GM21423 (cell line): ENCODE results near the gene ESYT2.

ENCODE experiments used
- ATAC-seq: cut with Tn5 transposase; IDR thresholded peaks from one replicate; pipeline ENCODE4 v1.9.1; 2021; ENCODE audit warnings: mild to moderate bottlenecking, moderate library complexity; ENCODE audit not compliant: unreplicated experiment

The ESYT2 gene

GRCh38 chr7:158805937-158806336 lies 23.4 kb downstream of the ESYT2 start:
- ATAC-seq, result no peak

- no peak for ATAC-seq
Observed at GRCh38 chr7:158805414-158805813, 23.9 kb downstream of the ESYT2 start.

GRCh38 chr7:158804335-158804734 lies 25.0 kb downstream of the ESYT2 start:
- no peak for ATAC-seq

- ATAC-seq, result no peak
Observed at GRCh38 chr7:158803367-158803969, 25.8 kb downstream of the ESYT2 start.

DNA sequence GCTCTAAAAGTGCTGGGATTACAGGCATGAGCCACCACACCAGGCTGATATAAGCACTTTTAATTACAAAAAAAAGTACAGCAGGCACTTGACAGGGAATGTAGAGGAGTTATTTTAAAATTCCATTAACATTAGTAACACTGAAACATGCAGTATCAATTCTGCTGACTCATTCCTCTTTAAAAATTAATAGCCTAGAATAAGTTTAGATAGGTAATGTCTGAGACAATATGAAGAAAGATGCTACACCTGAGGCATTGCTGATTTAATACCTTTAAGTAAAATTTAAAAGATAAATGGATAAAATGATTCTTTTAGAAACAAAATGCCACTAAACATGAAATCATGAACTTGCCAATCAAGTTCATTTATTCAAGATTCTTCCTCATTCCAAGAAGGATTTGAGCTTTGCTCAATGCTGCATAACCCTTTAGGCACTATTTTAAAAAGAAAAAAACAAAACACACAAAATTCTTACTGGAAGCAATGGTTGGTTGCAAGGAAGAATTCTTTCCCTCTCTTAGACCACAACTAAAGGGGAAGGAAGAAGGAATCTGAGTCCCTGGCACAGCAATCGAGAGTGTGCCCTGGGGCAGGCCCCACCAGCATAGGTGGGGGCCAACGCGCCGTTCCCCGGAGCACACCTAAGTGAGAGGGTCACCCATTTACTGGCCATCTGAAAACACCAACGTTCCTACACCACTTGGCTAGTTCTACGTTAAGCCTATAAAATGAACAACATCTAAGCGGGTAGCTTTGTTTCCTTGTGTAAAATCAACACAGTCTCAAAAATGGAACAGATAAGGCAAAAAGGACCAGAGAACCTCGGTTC lies 26.6 kb downstream of the ESYT2 start:
- no peak for ATAC-seq

- no peak for ATAC-seq
Observed at GRCh38 chr7:158798741-158799140, 30.6 kb downstream of the ESYT2 start.

DNA sequence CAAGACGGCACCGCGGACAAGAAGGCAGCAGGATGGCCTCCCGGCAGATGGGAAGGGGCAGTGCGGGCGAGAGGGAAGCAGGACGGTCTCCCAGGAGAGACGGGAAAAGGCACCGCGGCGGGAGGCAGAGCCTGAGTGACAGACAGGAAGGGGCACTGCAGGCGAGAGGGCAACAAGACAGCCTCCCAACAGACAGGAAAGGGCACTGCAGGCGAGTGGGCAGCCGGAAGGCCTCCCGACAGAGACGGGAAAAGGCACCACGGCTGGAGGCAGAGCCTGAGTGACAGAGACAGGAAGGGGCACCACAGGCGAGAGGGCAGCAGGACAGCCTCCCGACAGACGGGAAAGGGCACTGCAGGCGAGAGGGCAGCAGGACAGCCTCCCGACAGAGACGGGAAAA lies 32.6 kb downstream of the ESYT2 start:
- ATAC-seq, result no peak

DNA sequence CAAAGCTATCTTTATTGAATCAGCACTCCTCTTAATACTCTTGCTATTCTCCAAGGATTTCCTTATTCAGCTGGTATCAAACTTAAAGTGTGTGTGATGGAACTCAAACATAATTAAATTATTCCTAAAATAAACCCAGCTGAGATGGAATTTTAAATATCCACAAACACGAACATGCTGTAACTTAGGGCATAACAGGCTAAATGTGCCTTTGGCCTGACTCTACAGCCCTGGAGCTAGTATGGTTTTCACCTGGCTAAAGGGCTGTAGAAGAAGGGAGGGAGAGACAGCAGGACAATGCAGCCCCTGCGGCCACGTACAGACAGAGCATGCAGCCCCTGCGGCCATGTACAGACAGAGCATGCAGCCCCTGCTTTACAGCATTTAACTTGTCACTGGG lies 34.0 kb downstream of the ESYT2 start:
- ATAC-seq, result no peak

- no peak for ATAC-seq
Observed at GRCh38 chr7:158791107-158791506, 38.2 kb downstream of the ESYT2 start.

DNA sequence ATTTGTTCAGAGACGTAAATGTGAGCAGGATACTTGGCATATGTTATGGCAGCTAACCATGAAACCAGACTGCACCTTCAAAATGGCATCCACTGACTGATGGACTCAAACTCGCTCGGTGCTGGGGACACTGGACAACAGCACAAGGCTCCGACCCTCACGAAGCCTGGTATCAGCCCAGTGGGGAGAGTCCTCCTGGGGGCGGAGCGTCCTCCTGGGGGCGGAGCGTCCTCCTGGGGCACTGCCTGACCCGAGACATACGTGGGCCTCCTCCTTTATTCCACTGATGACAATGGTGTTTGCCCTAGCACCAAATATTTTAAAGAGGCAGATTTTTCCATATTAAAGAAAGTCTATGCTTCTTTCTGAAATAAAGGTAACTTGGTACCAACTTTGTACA lies 39.5 kb downstream of the ESYT2 start:
- ATAC-seq, result no peak

DNA sequence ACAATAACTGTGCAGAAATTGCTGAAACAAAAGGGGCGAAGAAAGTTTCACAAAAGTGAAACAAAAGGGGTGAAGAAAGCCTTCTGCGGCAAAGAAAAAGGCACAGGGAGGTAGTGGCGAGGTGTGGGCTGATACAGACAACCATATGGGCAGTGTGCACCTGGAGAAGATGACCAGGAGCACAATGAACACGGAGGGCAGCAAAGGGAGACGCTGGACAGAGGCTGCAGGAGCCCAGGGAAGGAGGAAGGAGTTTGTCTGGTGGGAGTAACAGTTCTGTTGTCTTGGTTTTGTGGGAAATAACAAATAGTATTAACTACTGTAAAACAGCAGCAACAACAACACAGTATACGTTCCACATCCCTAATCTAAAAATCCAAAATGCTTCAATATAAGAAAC lies 42.4 kb downstream of the ESYT2 start:
- no peak for ATAC-seq

- no peak for ATAC-seq
Observed at GRCh38 chr7:158784270-158784669, 45.0 kb downstream of the ESYT2 start.

- no peak for ATAC-seq
Observed at GRCh38 chr7:158783595-158783994, 45.7 kb downstream of the ESYT2 start.

DNA sequence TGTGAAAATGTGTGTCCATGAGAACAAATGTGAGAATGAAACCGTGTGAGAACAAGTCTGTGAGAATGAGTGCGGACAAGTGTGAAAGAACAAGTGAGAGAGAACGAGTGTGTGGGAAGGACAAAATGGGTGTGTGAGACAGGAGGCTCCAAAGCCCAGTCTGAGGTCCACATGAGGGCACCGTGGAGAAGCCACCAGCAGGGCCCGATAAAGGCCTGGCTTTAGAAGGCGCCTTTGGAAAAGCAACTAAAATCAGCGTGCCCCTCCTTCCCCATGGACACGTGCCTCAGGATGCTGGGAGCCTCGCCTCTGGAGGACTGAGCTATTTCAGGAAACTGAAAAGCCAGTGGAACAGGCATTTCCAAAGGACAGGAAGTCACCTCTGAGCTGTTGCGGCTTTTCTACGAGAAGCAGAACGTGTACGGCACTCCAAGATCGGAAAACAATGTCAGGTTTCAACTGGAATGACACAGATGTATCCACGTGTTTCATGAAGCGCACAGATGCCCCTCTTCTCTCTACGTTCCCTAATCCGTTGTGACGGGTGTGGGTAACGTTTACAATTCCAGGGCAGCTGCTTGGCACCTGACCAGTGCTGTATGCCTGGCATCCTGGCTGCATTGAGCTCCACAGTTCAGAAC lies 46.4 kb downstream of the ESYT2 start:
- ATAC-seq, result no peak

DNA sequence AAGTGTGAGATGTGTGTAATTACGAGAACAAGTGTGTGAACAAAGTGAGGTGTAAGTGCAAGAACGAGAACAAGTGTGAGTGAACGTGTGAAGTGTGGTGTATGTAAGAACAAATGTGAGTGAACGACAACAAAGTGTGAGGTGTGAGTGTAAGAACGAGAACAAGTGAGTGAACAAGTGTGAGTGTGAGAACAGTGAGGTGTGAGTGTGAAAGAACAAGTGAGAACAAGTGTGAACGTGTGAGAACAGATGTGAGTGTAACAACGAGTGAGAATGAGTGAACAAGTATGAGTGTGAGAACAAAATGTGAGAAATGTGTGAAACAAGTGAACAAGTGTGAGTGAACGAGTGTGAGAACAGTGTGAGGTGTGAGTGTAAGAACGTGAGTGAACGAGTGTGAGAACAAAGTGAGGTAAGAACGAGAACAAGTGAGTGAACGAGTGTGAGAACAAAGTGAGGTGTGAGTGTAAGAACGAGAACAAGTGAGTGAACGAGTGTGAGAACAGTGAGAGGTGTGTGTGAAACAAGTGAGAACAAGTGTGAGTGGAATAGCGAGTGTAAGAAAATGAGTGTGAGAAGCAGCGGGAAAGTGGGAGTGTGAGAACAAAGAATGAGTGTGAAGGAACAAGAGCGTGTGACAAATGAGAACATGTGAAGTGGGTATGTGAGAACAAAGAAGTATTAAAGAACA lies 47.2 kb downstream of the ESYT2 start:
- ATAC-seq, result no peak

DNA sequence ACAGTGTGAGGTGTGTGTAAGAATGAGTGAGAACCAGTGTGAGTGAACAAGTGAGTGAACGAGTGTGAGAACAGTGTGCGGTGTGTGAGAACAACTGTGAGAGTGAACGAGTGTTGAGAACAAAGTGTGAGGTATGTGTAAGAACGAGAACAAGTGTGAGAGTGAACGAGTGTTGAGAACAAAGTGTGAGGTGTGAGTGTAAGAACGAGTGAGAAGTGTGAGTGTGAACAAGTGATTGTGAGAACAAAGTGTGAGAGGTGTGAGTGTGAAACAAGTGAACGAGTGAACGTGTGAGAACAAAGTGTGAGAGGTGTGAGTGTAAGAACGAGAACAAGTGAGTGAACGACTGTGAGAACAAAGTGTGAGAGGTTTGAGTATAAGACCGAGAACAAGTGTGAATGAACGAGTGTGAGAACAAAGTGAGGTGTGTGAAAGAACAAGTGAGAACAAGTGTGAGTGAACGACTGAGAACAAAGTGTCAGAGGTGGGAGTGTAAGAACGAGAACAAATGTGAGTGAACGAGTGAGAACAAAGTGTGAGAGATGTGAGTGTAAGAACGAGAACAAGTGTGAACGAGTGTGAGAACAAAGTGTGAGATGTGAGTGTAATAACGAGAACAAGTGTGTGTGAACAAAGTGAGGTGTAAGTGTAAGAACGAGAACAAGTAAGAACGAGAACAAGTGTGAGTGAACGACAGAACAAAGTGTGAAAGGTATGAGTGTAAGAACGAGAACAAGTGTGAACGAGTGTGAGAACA lies 47.9 kb downstream of the ESYT2 start:
- ATAC-seq, result no peak

GRCh38 chr7:158779061-158780000 lies 50.0 kb downstream of the ESYT2 start:
- no peak for ATAC-seq

GRCh38 chr7:158778471-158778870 lies 50.8 kb downstream of the ESYT2 start:
- ATAC-seq, result no peak

DNA sequence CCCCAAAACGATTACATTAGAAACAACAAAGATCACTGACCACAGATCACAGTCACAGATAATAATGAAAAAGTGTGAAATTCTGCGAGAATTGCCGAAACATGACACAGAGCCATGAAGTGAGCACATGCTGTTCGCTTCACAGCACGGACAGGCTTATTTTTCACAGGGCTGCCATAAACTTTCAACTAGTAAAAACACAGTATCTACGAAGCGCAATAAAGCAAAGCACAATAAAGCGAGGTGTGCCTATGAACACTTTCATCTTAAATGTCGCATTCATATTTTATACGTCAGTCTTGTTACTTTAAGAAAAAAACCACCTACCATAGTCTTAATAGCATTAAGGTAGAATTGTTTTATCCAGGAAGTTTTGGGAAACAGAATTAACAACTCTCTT lies 51.5 kb downstream of the ESYT2 start:
- ATAC-seq, result no peak

GRCh38 chr7:158776474-158776873 lies 52.8 kb downstream of the ESYT2 start:
- ATAC-seq, result no peak
